HepG2 (cell line): ENCODE results near the gene SIMC1. TPM values are rescaled to one million over a fixed set of nuclear protein-coding genes. Genes with fewer than 3 reads are reported as not detected.

Experiments
- AGO1 ChIP-seq: fragments of 200-400 bp; formaldehyde crosslinking; IDR thresholded peaks from 2 replicates; pipeline ENCODE4 v1.6.1; 2017; ENCODE audit warnings: mild to moderate bottlenecking, low read depth, low read length, moderate library complexity; ENCODE audit not compliant: poor library complexity, severe bottlenecking
- CC2D1A ChIP-seq: sonication (generic); formaldehyde crosslinking; IDR thresholded peaks from 2 replicates; pipeline ENCODE4 v1.8.1; 2023; ENCODE audit warnings: mild to moderate bottlenecking, missing genetic modification reagents
- FOXA3 ChIP-seq: IDR thresholded peaks from 2 replicates; pipeline ENCODE4 v1.6.1; 2016; ENCODE audit warnings: missing genetic modification reagents, missing compliant biosample characterization
- FOXM1 ChIP-seq: sonication (generic); formaldehyde crosslinking; IDR thresholded peaks from 2 replicates; pipeline ENCODE4 v1.5.0; 2020; ENCODE audit warnings: missing genetic modification reagents
- HMG20A ChIP-seq: IDR thresholded peaks from 2 replicates; pipeline ENCODE4 v1.6.1; 2016; ENCODE audit warnings: borderline replicate concordance
- HNF4A ChIP-seq: sonication (generic); formaldehyde crosslinking; IDR thresholded peaks from 2 replicates; pipeline ENCODE4 v1.4.0; 2020; ENCODE audit warnings: missing genetic modification reagents
- HOXA3 ChIP-seq: sonication (generic); formaldehyde crosslinking; IDR thresholded peaks from 2 replicates; pipeline ENCODE4 v1.5.0; 2020; ENCODE audit warnings: missing genetic modification reagents
- KMT2B ChIP-seq: IDR thresholded peaks from 2 replicates; pipeline ENCODE4 v1.6.1; 2016; ENCODE audit warnings: missing genetic modification reagents, missing compliant biosample characterization
- NR2C2 ChIP-seq: sonication (generic); formaldehyde crosslinking; IDR thresholded peaks from 2 replicates; pipeline ENCODE4 v1.4.0; 2020; ENCODE audit warnings: missing genetic modification reagents, mild to moderate bottlenecking, moderate library complexity, borderline replicate concordance
- PLRG1 ChIP-seq: fragments of 450-650 bp; conservative IDR thresholded peaks from 2 replicates; pipeline ENCODE4 v1.6.1; 2016
- POLR2A ChIP-seq, 2 experiments: IDR thresholded peaks; 2 replicates each; pipeline ENCODE4 v1.6.1; 2011; ENCODE audit warnings: low read depth in 2 of 2, low read length in 2 of 2, mild to moderate bottlenecking in 1 of 2, moderate library complexity in 1 of 2; ENCODE audit not compliant: insufficient read depth in 1 of 2
- SKI ChIP-seq: fragments of 450-650 bp; IDR thresholded peaks from one replicate; pipeline ENCODE4 v1.6.1; 2018; ENCODE audit warnings: mild to moderate bottlenecking; ENCODE audit not compliant: partially characterized antibody
- SP140L ChIP-seq: sonication (generic); formaldehyde crosslinking; IDR thresholded peaks from 2 replicates; pipeline ENCODE4 v1.4.0; 2020; ENCODE audit warnings: missing genetic modification reagents, borderline replicate concordance
- YEATS2 ChIP-seq: sonication (generic); formaldehyde crosslinking; IDR thresholded peaks from 2 replicates; pipeline ENCODE4 v1.4.0; 2020; ENCODE audit warnings: missing genetic modification reagents, borderline replicate concordance
- ZFP82 ChIP-seq: sonication (generic); formaldehyde crosslinking; IDR thresholded peaks from 2 replicates; pipeline ENCODE4 v1.5.1; 2020; ENCODE audit warnings: mild to moderate bottlenecking, missing genetic modification reagents, borderline replicate concordance
- ZNF143 ChIP-seq: sonication (generic); formaldehyde crosslinking; IDR thresholded peaks from 2 replicates; pipeline ENCODE4 v1.4.0; 2020; ENCODE audit warnings: missing genetic modification reagents
- ZNF230 ChIP-seq: sonication (generic); formaldehyde crosslinking; IDR thresholded peaks from 2 replicates; pipeline ENCODE4 v1.4.0; 2020; ENCODE audit warnings: mild to moderate bottlenecking, missing genetic modification reagents
- ZNF550 ChIP-seq: sonication (generic); formaldehyde crosslinking; IDR thresholded peaks from 2 replicates; pipeline ENCODE4 v1.4.0; 2020; ENCODE audit warnings: mild to moderate bottlenecking, missing genetic modification reagents, borderline replicate concordance
- ZNF552 ChIP-seq: sonication (generic); formaldehyde crosslinking; IDR thresholded peaks from 2 replicates; pipeline ENCODE4 v1.9.0; 2022; ENCODE audit warnings: missing genetic modification reagents, mild to moderate bottlenecking, borderline replicate concordance
- ZNF562 ChIP-seq: sonication (generic); formaldehyde crosslinking; IDR thresholded peaks from 2 replicates; pipeline ENCODE4 v1.8.0; 2022; ENCODE audit warnings: missing genetic modification reagents, borderline replicate concordance
- ZNF614 ChIP-seq: IDR thresholded peaks from 2 replicates; pipeline ENCODE4 v1.6.1; 2018; ENCODE audit warnings: missing biosample characterization, missing genetic modification reagents, inconsistent platforms, borderline replicate concordance
- ZNF703 ChIP-seq: sonication (generic); formaldehyde crosslinking; IDR thresholded peaks from 2 replicates; pipeline ENCODE4 v1.5.1; 2020; ENCODE audit warnings: missing genetic modification reagents, mild to moderate bottlenecking, moderate library complexity, borderline replicate concordance
- ZNF724P ChIP-seq: sonication (generic); formaldehyde crosslinking; IDR thresholded peaks from 2 replicates; pipeline ENCODE4 v1.8.0; 2022; ENCODE audit warnings: missing genetic modification reagents, borderline replicate concordance
- polyA plus RNA-seq, 8 experiments: library from polyadenylated mRNA; depleted of rRNA in 3 of 8; stranded (reverse) in 7 of 8; unstranded in 1 of 8; fragments of >200 nt; fragmentation: Illumina TruSeq in 4 of 8; extraction: Trizol in 4 of 8; gene quantifications; 2 replicates each; pipeline versions ENCODE4 v1.2.1 to v1.2.3, GENCODE V29; 2011 to 2016; ENCODE audit warnings: low read depth in 4 of 8, missing spikeins in 1 of 8, mixed read lengths in 1 of 8; ENCODE audit not compliant: insufficient read depth in 1 of 8
- total RNA-seq, 5 experiments: library from RNA; depleted of rRNA; stranded (reverse); fragments of >200 nt; fragmentation: Illumina TruSeq; extraction: Trizol; gene quantifications; 2 replicates each; pipeline ENCODE4 v1.2.3, GENCODE V29; 2016; ENCODE audit warnings: low read depth in 1 of 5
- TF ChIP-seq, protein P1 (sequence below): sonication (generic); formaldehyde crosslinking; IDR thresholded peaks from 2 replicates; pipeline ENCODE4 v1.8.1; 2023; ENCODE audit warnings: mild to moderate bottlenecking, moderate library complexity, missing genetic modification reagents
- TF ChIP-seq, protein P2 (sequence below): sonication (generic); formaldehyde crosslinking; IDR thresholded peaks from 2 replicates; pipeline ENCODE4 v1.4.0; 2020; ENCODE audit warnings: mild to moderate bottlenecking, missing genetic modification reagents
- TF ChIP-seq, protein P3 (sequence below): sonication (generic); formaldehyde crosslinking; IDR thresholded peaks from 2 replicates; pipeline ENCODE4 v1.8.1; 2022; ENCODE audit warnings: mild to moderate bottlenecking, missing genetic modification reagents
- TF ChIP-seq, protein P4 (sequence below): IDR thresholded peaks from 2 replicates; pipeline ENCODE4 v1.6.1; 2016; ENCODE audit warnings: missing compliant biosample characterization, missing genetic modification reagents, borderline replicate concordance

Gene SIMC1
- total and polyA plus RNA-seq, 2 of the 13 experiments (the other 11 are each of a cell fraction or from before 2014, with no cell fraction given): 5.4 to 6.8 TPM

DNA sequence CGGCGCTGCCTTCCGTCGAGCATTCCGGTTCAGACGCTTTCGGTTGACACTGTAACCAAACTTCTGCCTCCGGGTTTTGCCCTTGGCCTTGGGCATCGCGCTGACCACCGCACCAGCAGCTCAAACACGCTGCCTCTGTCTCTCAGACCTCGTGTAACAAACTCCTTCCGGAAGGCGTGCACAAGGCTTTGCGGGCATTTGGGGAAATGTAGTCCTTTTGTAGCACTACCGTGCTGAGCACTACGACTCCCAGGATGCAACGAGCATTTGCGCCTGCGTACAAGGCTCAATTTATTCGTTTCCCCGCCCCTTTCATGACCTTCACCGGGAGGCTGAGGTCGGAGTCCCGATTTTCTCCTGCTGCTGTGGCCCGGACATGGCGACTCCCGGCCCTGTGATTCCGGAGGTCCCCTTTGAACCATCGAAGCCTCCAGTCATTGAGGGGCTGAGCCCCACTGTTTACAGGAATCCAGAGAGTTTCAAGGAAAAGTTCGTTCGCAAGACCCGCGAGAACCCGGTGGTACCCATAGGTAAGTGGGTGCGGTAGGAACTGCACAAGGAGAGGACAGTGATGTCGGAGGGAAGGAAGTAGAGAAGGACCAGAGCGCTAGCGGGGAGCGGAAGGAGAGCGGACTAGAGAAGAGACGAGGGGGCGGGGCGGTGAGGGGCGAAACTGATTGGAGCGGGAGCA lies 150.4 kb downstream of the SIMC1 start, which contains the start of the genes HIGD2A and NOP16 (continued):
- TF ChIP-seq HMG20A (CRISPR knock-in tag) (no peak), ZNF614 (CRISPR knock-in tag) (peak; percentile 42; the same call in 1 of the 2 replicates), YEATS2 (CRISPR knock-in tag) (peak; percentile 84), SKI (no peak), KMT2B (CRISPR knock-in tag) (peak; percentile 83), ZNF562 (CRISPR knock-in tag) (no peak), ZNF703 (CRISPR knock-in tag) (peak; percentile 57; the same call in 1 of the 2 replicates), ZNF552 (no peak; the same call in 1 of the 2 replicates), FOXM1 (no peak), ZFP82 (peak; percentile 73; the same call in 1 of the 2 replicates), FOXA3 (peak; percentile 39; the same call in 1 of the 2 replicates), HNF4A (peak; percentile 9; the same call in 1 of the 2 replicates), HOXA3 (CRISPR knock-in tag) (peak; percentile 52; the same call in 1 of the 2 replicates), NR2C2 (CRISPR knock-in tag) (peak; percentile 96), PLRG1 (no peak), ZNF724P (CRISPR knock-in tag) (peak; percentile 21), CC2D1A (CRISPR knock-in tag) (no peak), ZNF143 (CRISPR knock-in tag) (peak; percentile 92), AGO1 (no peak), POLR2A (IDR thresholded peaks at IDR 0.05; ENCODE audit: insufficient read depth in 1 of 2, low read depth in 2 of 2, low read length in 2 of 2) (peak; percentile 78 to 91), ZNF230 (CRISPR knock-in tag) (peak; percentile 95), ZNF550 (CRISPR knock-in tag) (no peak), SP140L (CRISPR knock-in tag) (peak; percentile 38; the same call in 1 of the 2 replicates)
- TF ChIP-seq, protein P1, sequence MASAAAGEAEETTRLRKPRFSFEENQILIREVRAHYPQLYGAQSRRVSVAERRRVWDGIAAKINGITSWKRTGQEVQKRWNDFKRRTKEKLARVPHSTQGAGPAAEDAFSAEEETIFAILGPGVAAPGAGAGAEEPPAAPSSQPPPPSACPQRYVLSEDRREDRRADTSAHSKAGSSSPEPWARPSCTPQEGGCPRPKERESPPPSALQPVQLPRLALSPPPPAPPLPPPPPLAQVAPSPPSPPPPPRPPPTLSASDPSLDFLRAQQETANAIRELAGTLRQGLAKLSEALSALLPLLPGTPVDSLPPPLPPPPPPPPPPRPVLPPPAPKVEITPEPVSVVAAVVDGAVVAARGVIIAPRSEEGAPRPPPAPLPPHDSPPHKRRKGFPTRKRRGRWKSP (CRISPR knock-in tag): peak; percentile 80; the same call in 1 of the 2 replicates
- TF ChIP-seq, protein P2, sequence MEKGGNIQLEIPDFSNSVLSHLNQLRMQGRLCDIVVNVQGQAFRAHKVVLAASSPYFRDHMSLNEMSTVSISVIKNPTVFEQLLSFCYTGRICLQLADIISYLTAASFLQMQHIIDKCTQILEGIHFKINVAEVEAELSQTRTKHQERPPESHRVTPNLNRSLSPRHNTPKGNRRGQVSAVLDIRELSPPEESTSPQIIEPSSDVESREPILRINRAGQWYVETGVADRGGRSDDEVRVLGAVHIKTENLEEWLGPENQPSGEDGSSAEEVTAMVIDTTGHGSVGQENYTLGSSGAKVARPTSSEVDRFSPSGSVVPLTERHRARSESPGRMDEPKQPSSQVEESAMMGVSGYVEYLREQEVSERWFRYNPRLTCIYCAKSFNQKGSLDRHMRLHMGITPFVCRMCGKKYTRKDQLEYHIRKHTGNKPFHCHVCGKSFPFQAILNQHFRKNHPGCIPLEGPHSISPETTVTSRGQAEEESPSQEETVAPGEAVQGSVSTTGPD (CRISPR knock-in tag): no peak
- TF ChIP-seq, protein P3, sequence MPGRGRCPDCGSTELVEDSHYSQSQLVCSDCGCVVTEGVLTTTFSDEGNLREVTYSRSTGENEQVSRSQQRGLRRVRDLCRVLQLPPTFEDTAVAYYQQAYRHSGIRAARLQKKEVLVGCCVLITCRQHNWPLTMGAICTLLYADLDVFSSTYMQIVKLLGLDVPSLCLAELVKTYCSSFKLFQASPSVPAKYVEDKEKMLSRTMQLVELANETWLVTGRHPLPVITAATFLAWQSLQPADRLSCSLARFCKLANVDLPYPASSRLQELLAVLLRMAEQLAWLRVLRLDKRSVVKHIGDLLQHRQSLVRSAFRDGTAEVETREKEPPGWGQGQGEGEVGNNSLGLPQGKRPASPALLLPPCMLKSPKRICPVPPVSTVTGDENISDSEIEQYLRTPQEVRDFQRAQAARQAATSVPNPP (CRISPR knock-in tag): no peak
- TF ChIP-seq, protein P4, sequence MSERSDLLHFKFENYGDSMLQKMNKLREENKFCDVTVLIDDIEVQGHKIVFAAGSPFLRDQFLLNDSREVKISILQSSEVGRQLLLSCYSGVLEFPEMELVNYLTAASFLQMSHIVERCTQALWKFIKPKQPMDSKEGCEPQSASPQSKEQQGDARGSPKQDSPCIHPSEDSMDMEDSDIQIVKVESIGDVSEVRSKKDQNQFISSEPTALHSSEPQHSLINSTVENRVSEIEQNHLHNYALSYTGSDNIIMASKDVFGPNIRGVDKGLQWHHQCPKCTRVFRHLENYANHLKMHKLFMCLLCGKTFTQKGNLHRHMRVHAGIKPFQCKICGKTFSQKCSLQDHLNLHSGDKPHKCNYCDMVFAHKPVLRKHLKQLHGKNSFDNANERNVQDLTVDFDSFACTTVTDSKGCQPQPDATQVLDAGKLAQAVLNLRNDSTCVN: peak; percentile 64
